Measurements from ENCODE around the gene DPF1.

Gene DPF1

GRCh38 chr19:38197937-38198704 is 25.9 kb downstream of the DPF1 start:
- no peak for DNase-seq (ENCODE audit: low spot score)

GRCh38 chr19:38196948-38197656 is 26.9 kb downstream of the DPF1 start:
- no peak for DNase-seq (ENCODE audit: low spot score)

GRCh38 chr19:38196245-38196837 is 27.7 kb downstream of the DPF1 start:
- no peak for DNase-seq (ENCODE audit: low spot score)

- DNase-seq (ENCODE audit: low spot score): no peak
Observed at GRCh38 chr19:38195237-38195636, 28.8 kb downstream of the DPF1 start.

- DNase-seq (ENCODE audit: low spot score): no peak
Observed at GRCh38 chr19:38194061-38194701, 29.8 kb downstream of the DPF1 start.

GRCh38 chr19:38193445-38193844 is 30.6 kb downstream of the DPF1 start:
- DNase-seq (ENCODE audit: low spot score): no peak

- no peak for DNase-seq (ENCODE audit: low spot score)
Observed at GRCh38 chr19:38191747-38192146, 32.3 kb downstream of the DPF1 start.

- no peak for DNase-seq (ENCODE audit: low spot score)
Observed at GRCh38 chr19:38190793-38191192, 33.2 kb downstream of the DPF1 start.

GRCh38 chr19:38190061-38190460 is 34.0 kb downstream of the DPF1 start:
- no peak for DNase-seq (ENCODE audit: low spot score)

- DNase-seq (ENCODE audit: low spot score): no peak
Observed at GRCh38 chr19:38185562-38185961, 38.5 kb downstream of the DPF1 start.

- DNase-seq (ENCODE audit: low spot score): no peak
Observed at GRCh38 chr19:38184815-38185214, 39.2 kb downstream of the DPF1 start.

- no peak for DNase-seq (ENCODE audit: low spot score)
Observed at GRCh38 chr19:38183251-38183897, 40.6 kb downstream of the DPF1 start.

GRCh38 chr19:38182536-38183210 is 41.3 kb downstream of the DPF1 start:
- no peak for DNase-seq (ENCODE audit: low spot score)

- no peak for DNase-seq (ENCODE audit: low spot score)
Observed at GRCh38 chr19:38180071-38180470, 44.0 kb downstream of the DPF1 start.

GRCh38 chr19:38175422-38175821 is 48.6 kb downstream of the DPF1 start:
- DNase-seq (ENCODE audit: low spot score): no peak

GRCh38 chr19:38173291-38174041 is 50.6 kb downstream of the DPF1 start:
- no peak for DNase-seq (ENCODE audit: low spot score)

GRCh38 chr19:38172001-38172400 is 52.0 kb downstream of the DPF1 start:
- DNase-seq (ENCODE audit: low spot score): no peak

GRCh38 chr19:38170334-38170733 is 53.7 kb downstream of the DPF1 start:
- no peak for DNase-seq (ENCODE audit: low spot score)

GRCh38 chr19:38168637-38169036 is 55.4 kb downstream of the DPF1 start:
- DNase-seq (ENCODE audit: low spot score): no peak

GRCh38 chr19:38165335-38165734 is 58.7 kb downstream of the DPF1 start:
- no peak for DNase-seq (ENCODE audit: low spot score)

- no peak for DNase-seq (ENCODE audit: low spot score)
Observed at GRCh38 chr19:38164526-38164925, 59.5 kb downstream of the DPF1 start.
